Central memory CD8-positive, alpha-beta T cell (primary cell): Measurements from ENCODE around the gene MEGF6.

Source experiments
- ATAC-seq: fragments of 150-1000 bp; cut with Tn5 transposase; replicated peaks from 2 replicates; pipeline ENCODE4 v1.10.0; 2022; ENCODE audit warnings: mild to moderate bottlenecking, moderate FRiP score, moderate number of reproducible peaks; ENCODE audit not compliant: poor library complexity, severe bottlenecking; ENCODE audit errors: extremely low read depth
- DNase-seq, 2 donors: peaks; one replicate each; pipeline ENCODE4 v3.0.0; 2021; ENCODE audit warnings: low spot score in 2 of 2
- H3K27ac Mint-ChIP-seq: one replicate; pipeline ENCODE4 v1.8.0; 2022; ENCODE audit warnings: low read depth, mild to moderate bottlenecking, moderate library complexity, mixed read lengths
- H3K27me3 Mint-ChIP-seq: one replicate; pipeline ENCODE4 v1.8.0; 2022; ENCODE audit warnings: mixed read lengths
- H3K36me3 Mint-ChIP-seq: one replicate; pipeline ENCODE4 v1.8.0; 2022; ENCODE audit warnings: mild to moderate bottlenecking, moderate library complexity, mixed read lengths; ENCODE audit not compliant: insufficient read depth
- H3K4me1 Mint-ChIP-seq: one replicate; pipeline ENCODE4 v1.8.0; 2022; ENCODE audit warnings: mixed read lengths
- H3K4me3 Mint-ChIP-seq: one replicate; pipeline ENCODE4 v1.8.0; 2022; ENCODE audit warnings: mild to moderate bottlenecking, moderate library complexity, mixed read lengths
- H3K9me3 Mint-ChIP-seq: one replicate; pipeline ENCODE4 v1.8.0; 2022; ENCODE audit warnings: mixed read lengths

Gene MEGF6

DNA sequence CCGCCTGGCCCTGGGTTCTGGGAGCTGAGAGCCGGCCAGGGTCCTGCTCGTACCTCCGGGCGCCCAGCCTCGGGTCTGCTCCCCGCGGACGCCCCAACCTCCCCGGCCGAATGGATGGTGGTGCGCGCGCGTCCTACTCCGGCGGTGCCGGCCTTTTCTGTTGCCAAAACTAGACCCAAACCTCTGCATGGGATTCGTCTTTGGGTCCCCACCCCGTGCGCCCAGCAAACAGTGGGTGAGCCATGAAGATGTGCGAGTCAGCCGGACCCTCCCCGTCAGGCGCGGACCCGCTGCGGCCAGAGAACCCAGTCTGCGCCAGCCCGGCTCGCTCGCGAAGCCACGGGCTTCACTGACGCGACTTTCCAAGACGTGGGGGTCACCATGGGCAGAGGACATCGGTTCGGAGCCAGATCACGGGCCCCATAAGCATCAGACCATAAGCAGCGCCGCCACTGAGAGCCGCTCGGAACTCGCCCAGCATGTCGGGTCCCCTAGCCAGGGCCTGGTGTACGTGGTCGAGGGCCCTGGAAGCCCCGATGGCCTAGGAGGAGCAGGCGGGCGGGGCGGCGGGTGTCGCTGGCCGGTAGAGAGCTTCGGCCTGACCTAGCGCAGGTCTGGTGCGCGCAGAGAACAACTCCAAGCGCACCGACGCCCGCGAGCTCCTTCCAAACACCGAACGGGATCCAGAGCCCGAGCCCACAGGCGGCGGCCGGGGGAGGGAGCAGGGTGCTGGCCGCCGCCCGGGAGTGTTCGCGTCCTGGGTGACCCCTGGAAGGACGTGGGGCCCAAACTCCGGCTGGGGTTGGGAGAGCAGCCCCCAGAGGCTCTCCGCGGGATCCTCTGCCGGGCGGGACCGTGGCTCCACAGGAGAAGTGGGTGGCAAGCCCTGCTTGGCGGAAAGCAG is 40.0 kb upstream of the MEGF6 start:
- ATAC-seq (no peak), DNase-seq (no peak)
- Mint-ChIP-seq H3K36me3 (peaks cover 4% of the 10 kb centered on the region), H3K27ac (no peak overlapping the region), H3K4me3 (peak overlapping the region; percentile 76), H3K9me3 (no peaks in the 10 kb centered on the region), H3K27me3 (peaks cover 42% of the 10 kb centered on the region), H3K4me1 (peaks cover 23% of the 10 kb centered on the region)

DNA sequence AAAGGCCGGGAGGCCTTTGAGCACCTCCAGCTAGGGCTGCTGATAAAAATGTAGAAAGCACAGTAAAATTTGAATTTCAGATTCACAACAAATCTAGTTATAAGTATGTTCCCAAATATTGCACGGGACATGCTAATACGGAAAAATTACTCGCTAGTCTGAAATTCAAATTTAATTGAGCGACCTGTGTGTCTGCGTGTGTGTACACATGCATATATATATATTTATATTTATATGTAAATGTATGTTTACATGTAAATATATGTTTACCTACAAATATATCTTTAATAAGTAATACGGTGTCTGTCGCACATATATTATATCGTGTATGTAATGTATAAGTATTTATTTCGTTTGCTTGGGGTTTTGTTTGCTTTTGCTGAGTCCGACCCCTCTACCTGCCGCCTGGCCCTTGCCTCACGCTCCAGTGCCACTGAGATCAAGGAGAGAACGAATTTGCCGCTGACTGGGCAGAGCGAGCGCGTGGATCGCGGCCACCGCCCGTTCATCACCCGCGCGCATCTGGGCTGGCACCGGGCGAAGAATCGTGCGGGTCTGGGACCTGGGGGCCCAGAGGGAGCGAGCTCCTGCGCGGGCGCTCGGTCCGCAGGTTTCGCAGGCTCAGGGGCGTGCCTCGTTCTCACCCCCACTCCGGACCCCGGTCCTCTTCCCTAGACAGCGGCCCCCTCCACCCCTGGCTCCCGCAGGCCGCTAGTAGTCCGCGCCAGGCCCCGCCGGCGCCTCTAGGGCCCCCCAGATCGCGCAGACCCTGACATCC is 39.1 kb upstream of the MEGF6 start:
- Mint-ChIP-seq H3K9me3 (no peaks in the 10 kb centered on the region), H3K27ac (no peak overlapping the region), H3K36me3 (peaks cover 7% of the 10 kb centered on the region), H3K4me3 (peak overlapping the region; percentile 76), H3K27me3 (peaks cover 34% of the 10 kb centered on the region), H3K4me1 (peaks cover 23% of the 10 kb centered on the region)
- no peak for ATAC-seq
- no peak for DNase-seq

GRCh38 chr1:3649342-3650247 is 38.3 kb upstream of the MEGF6 start, which contains the start of gene WRAP73:
Gene WRAP73 (minus strand): TSS chr1:3650103. CDS start chr1:3649999, 104 bp downstream.
- DNase-seq (peak; percentile 70 to 76), ATAC-seq (peak; percentile 95)
- no peaks in the 10 kb centered on the region for H3K9me3 Mint-ChIP-seq
- peak within 1 kb of the TSS; percentile 25 for H3K27ac Mint-ChIP-seq
- peaks cover 12% of the 10 kb centered on the region for H3K36me3 Mint-ChIP-seq
- peaks cover 25% of the 10 kb centered on the region for H3K27me3 Mint-ChIP-seq
- H3K4me1 Mint-ChIP-seq, result peaks cover 23% of the 10 kb centered on the region
- peak within 1 kb of the TSS; percentile 76 for H3K4me3 Mint-ChIP-seq

DNA sequence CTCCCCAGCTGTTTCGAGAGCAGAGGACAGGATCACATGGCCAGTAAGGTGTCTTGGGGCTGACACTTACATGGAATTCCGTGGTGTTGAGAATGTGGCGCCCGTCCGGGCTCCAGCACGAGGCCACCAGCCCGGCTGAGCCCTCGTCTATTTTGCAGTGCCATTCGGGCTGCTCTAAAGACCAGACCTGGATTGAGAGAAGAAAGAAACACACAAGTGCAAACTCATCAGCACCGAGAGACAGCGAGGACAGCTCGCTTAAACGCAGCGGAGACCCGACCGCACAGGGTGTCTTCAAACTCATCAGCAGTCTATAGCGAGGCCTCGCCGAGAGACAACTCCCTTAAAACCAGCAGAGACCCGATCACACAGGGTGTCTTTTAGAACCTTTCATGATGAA is 35.3 kb upstream of the MEGF6 start:
- H3K27ac Mint-ChIP-seq, result no peak overlapping the region
- no peaks in the 10 kb centered on the region for H3K9me3 Mint-ChIP-seq
- DNase-seq (no peak), ATAC-seq (no peak)
- H3K36me3 Mint-ChIP-seq, result peaks cover 21% of the 10 kb centered on the region
- H3K4me1 Mint-ChIP-seq, result peaks cover 29% of the 10 kb centered on the region
- H3K27me3 Mint-ChIP-seq, result peaks cover 9% of the 10 kb centered on the region
- H3K4me3 Mint-ChIP-seq, result no peak overlapping the region

GRCh38 chr1:3645666-3646355 is 34.5 kb upstream of the MEGF6 start:
- Mint-ChIP-seq H3K27me3 (peaks cover under 1% of the 10 kb centered on the region), H3K27ac (peak overlapping the region; percentile 39), H3K9me3 (no peaks in the 10 kb centered on the region), H3K4me3 (no peak overlapping the region), H3K36me3 (peaks cover 21% of the 10 kb centered on the region), H3K4me1 (peaks cover 29% of the 10 kb centered on the region)
- ATAC-seq, result no peak
- DNase-seq, result no peak

DNA sequence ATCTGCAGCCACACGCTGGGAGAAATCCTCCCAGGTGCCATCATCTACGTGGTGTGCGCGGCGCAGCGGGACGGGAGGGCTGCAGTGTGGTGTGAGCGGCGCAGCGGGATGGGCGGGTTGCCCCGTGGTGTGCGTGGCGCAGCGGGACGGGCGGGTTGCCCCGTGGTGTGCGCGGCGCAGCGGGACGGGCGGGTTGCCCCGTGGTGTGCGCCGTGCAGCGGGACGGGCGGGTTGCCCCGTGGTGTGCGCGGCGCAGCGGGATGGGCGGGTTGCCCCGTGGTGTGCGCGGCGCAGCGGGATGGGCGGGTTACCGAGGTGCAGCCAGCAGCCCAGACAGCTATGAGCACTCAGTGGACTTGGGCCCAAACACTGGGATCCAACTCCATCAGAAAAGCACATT is 33.9 kb upstream of the MEGF6 start:
- DNase-seq, result no peak

GRCh38 chr1:3644273-3644672 is 33.0 kb upstream of the MEGF6 start:
- no peak for DNase-seq
- Mint-ChIP-seq H3K4me1 (peaks cover 23% of the 10 kb centered on the region), H3K27me3 (no peaks in the 10 kb centered on the region), H3K9me3 (no peaks in the 10 kb centered on the region), H3K4me3 (no peak overlapping the region), H3K36me3 (peaks cover 21% of the 10 kb centered on the region), H3K27ac (no peak overlapping the region)
- no peak for ATAC-seq

More for the DNA sequence above, 33.9 kb upstream of the MEGF6 start:
- H3K4me3 Mint-ChIP-seq, result no peak overlapping the region
- no peaks in the 10 kb centered on the region for H3K9me3 Mint-ChIP-seq
- H3K4me1 Mint-ChIP-seq, result peaks cover 29% of the 10 kb centered on the region
- H3K36me3 Mint-ChIP-seq, result peaks cover 21% of the 10 kb centered on the region
- H3K27ac Mint-ChIP-seq, result no peak overlapping the region
- no peaks in the 10 kb centered on the region for H3K27me3 Mint-ChIP-seq
- ATAC-seq, result no peak

DNA sequence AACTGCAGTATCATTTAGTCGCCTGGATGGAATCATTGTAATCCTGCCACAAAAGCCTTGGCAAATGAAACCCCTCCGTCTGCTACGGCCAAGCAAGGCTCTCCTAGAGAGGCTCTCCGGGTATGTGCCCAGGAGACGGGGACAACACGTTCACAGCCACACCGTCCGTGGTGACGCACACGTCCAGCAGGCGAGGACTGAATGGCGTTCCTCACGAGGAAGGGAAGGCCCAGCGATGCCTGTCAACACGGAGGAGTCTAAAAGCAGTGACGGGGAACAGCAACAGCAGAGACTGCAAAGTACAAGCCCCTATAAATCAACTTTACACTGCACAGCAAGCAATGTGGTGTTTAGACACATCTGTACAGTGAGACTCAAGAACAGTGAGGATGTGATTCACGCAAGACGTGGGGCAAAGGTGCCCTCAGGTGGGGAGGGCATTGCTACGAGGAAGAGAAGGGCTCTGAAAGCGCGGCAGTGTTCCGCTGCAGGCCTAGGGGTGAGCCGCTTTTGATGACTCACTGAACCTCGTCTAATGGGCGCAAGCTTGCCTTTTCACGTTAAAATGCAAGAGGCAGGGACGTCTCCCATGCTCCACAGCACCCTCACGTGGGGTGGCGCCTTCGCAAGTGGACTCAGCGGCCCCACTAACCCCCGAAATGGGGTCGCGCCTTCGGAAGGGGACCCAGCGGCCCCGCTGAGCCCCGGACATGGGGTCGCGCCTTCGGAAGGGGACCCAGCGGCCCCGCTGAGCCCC is 31.8 kb upstream of the MEGF6 start:
- Mint-ChIP-seq H3K36me3 (peaks cover 18% of the 10 kb centered on the region), H3K27ac (no peak overlapping the region), H3K27me3 (no peaks in the 10 kb centered on the region), H3K9me3 (no peaks in the 10 kb centered on the region), H3K4me1 (peaks cover 12% of the 10 kb centered on the region), H3K4me3 (no peak overlapping the region)
- ATAC-seq (no peak), DNase-seq (no peak)

- Mint-ChIP-seq H3K27ac (no peak overlapping the region), H3K36me3 (peaks cover 16% of the 10 kb centered on the region), H3K4me3 (no peak overlapping the region), H3K9me3 (no peaks in the 10 kb centered on the region), H3K4me1 (peaks cover 6% of the 10 kb centered on the region), H3K27me3 (no peaks in the 10 kb centered on the region)
- DNase-seq (no peak), ATAC-seq (no peak)
Measured at GRCh38 chr1:3641816-3642215, 30.5 kb upstream of the MEGF6 start.

DNA sequence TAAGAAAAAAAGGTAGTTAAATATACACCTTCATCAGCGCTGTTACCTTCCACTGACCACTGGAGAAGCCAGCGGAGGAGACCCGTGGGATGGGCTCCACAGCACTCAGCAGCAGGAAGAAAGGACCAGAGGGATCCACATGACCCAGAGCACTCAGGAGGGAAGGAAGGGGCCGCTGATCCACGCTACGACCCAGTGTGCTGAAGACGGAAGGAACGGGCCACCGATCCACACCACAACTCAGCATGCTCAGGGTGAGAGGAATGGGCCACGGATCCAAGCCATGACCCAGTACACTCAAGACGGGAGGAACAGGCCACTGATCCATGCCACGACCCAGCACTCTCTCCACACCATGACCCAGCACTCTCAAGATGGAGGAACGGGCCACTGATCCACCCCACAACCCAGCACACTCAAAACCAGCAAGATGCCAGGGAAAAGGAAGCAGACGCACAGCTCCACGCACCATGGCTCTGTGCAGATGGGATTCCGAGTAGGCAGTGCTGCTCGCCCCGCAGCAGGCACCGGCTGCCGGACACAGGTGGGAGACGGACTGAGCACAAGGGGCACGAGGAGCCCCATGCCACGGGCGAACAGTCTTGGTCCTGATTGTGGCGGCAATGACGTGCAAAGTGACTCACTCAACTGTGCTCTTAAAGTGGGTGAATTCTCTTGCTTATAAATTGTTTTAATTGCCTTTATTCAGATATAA is 29.9 kb upstream of the MEGF6 start:
- H3K4me1 Mint-ChIP-seq, result peaks cover 6% of the 10 kb centered on the region
- H3K9me3 Mint-ChIP-seq, result no peaks in the 10 kb centered on the region
- H3K36me3 Mint-ChIP-seq, result peaks cover 16% of the 10 kb centered on the region
- no peaks in the 10 kb centered on the region for H3K27me3 Mint-ChIP-seq
- no peak overlapping the region for H3K4me3 Mint-ChIP-seq
- no peak overlapping the region for H3K27ac Mint-ChIP-seq
- ATAC-seq (no peak), DNase-seq (no peak)
